ENCODE measurements around the gene CBR1. TPM values are rescaled to one million over a fixed set of nuclear protein-coding genes. Genes with fewer than 3 reads are reported as not detected.
"Not testable (repeated sequence)": the region's sequence is repeated elsewhere in the genome, so short reads cannot be mapped to it uniquely, and the experiment has no call there.

Gene CBR1
- total RNA-seq, 4 donors from 2014 or later, result 83.3 to 155 (median 121) TPM

GRCh38 chr21:36068748-36069398 is 951 bp upstream of the CBR1 start:
- no peak for TF ChIP-seq EP300 (IDR thresholded peaks at IDR 0.05)
- TF ChIP-seq POLR2AphosphoS5 (IDR thresholded peaks at IDR 0.05), result no peak
- no peak for TF ChIP-seq POLR2A (IDR thresholded peaks at IDR 0.05; ENCODE audit: low read depth)
- WGBS, result 96% methylated on average over 5 of the region's 5 CpGs
- intact Hi-C loops (cut with DNase I), result no loop called here
- no peak for DNase-seq (ENCODE audit: extremely low spot score)
- Histone ChIP-seq H3K4me3 (no peak overlapping the region), H3K4me1 (peaks cover 16 to 47% (median 45%) of the 10 kb centered on the region in 4 donors), H3K27ac (replicated peaks in 1 of 4) (peak overlapping the region; percentile 79 to 87 (median 82)), H3K27me3 (no peaks in the 10 kb centered on the region), H3K9me3 (no peaks in the 10 kb centered on the region), H3K36me3 (peaks cover 0 to 19% (median 9%) of the 10 kb centered on the region in 4 donors)

GRCh38 chr21:36070999-36071398 is 1.2 kb downstream of the CBR1 start:
- Histone ChIP-seq H3K27me3 (no peaks in the 10 kb centered on the region), H3K4me1 (peaks cover 16 to 47% (median 45%) of the 10 kb centered on the region in 4 donors), H3K27ac (replicated peaks in 1 of 4) (no peak overlapping the region), H3K36me3 (peaks cover 0 to 19% (median 9%) of the 10 kb centered on the region in 4 donors), H3K4me3 (peak overlapping the region in 3 of 4 donors; percentile 71 to 86 (median 85)), H3K9me3 (no peaks in the 10 kb centered on the region)
- TF ChIP-seq POLR2AphosphoS5 (IDR thresholded peaks at IDR 0.05), result no peak
- no peak for TF ChIP-seq CTCF (IDR thresholded peaks at IDR 0.05)
- no peak for TF ChIP-seq POLR2A (IDR thresholded peaks at IDR 0.05; ENCODE audit: low read depth)
- TF ChIP-seq EP300 (IDR thresholded peaks at IDR 0.05), result no peak
- DNase-seq (ENCODE audit: extremely low spot score), result no peak
- WGBS, result 77% methylated on average over 7 of the region's 7 CpGs
- intact Hi-C loops (cut with DNase I), result loop anchor here (5.0 kb wide), 1 partner anchor 41 kb away; no protein-coding TSS in a partner anchor

GRCh38 chr21:36072453-36073162 is 2.8 kb downstream of the CBR1 start:
- Histone ChIP-seq H3K4me1 (peaks cover 16 to 47% (median 45%) of the 10 kb centered on the region in 4 donors), H3K4me3 (no peak overlapping the region), H3K27ac (replicated peaks in 1 of 4) (no peak overlapping the region), H3K36me3 (peaks cover 0 to 19% (median 9%) of the 10 kb centered on the region in 4 donors), H3K9me3 (no peaks in the 10 kb centered on the region), H3K27me3 (no peaks in the 10 kb centered on the region)
- intact Hi-C loops (cut with DNase I), result loop anchor here (5.0 kb wide), 1 partner anchor 40 kb away; no protein-coding TSS in a partner anchor
- DNase-seq (ENCODE audit: extremely low spot score), result no peak
- WGBS, result 98% methylated on average over 12 of the region's 12 CpGs
- no peak for TF ChIP-seq EP300 (IDR thresholded peaks at IDR 0.05)
- no peak for TF ChIP-seq CTCF (IDR thresholded peaks at IDR 0.05)
- TF ChIP-seq POLR2A (IDR thresholded peaks at IDR 0.05; ENCODE audit: low read depth), result no peak
- TF ChIP-seq POLR2AphosphoS5 (IDR thresholded peaks at IDR 0.05), result no peak

- peaks cover 16 to 47% (median 45%) of the 10 kb centered on the region in 4 donors for H3K4me1 ChIP-seq
- no peak for DNase-seq (ENCODE audit: extremely low spot score)
- H3K9me3 ChIP-seq, result no peaks in the 10 kb centered on the region
- TF ChIP-seq POLR2A (IDR thresholded peaks at IDR 0.05; ENCODE audit: low read depth) (no peak), CTCF (IDR thresholded peaks at IDR 0.05) (no peak), POLR2AphosphoS5 (IDR thresholded peaks at IDR 0.05) (no peak), EP300 (IDR thresholded peaks at IDR 0.05) (no peak)
- WGBS, result 28% methylated on average over 3 of the region's 3 CpGs
- intact Hi-C loops (cut with DNase I), result loop anchor here (5.0 kb wide), 1 partner anchor 39 kb away; no protein-coding TSS in a partner anchor
- H3K36me3 ChIP-seq, result peaks cover 0 to 19% (median 9%) of the 10 kb centered on the region in 4 donors
- no peak overlapping the region for H3K4me3 ChIP-seq
- H3K27ac ChIP-seq (replicated peaks in 1 of 4), result no peak overlapping the region
- no peaks in the 10 kb centered on the region for H3K27me3 ChIP-seq
Measured at GRCh38 chr21:36073181-36073580, 3.4 kb downstream of the CBR1 start.

- H3K9me3 ChIP-seq; H3K4me3 ChIP-seq; H3K27me3 ChIP-seq; DNase-seq (ENCODE audit: extremely low spot score); H3K27ac ChIP-seq (replicated peaks in 1 of 4): not testable (repeated sequence)
- intact Hi-C loops (cut with DNase I), result loop anchor here (5.0 kb wide), 1 partner anchor 38 kb away; no protein-coding TSS in a partner anchor
- H3K36me3 ChIP-seq, result peaks cover 0 to 19% (median 9%) of the 10 kb centered on the region in 4 donors
- WGBS, result 93% methylated on average over 5 of the region's 5 CpGs
- H3K4me1 ChIP-seq, result peaks cover 16 to 45% (median 43%) of the 10 kb centered on the region in 4 donors
Measured at GRCh38 chr21:36073911-36074310, 4.1 kb downstream of the CBR1 start.
